GM10847 (cell line): ENCODE data around the gene RBFA.
A peak's percentile ranks its signal among the peaks of the same experiment; 100 is the strongest.

ENCODE experiments used
- POLR2A ChIP-seq: IDR thresholded peaks from 2 replicates; pipeline ENCODE4 v1.6.1; 2011; ENCODE audit not compliant: insufficient read length; ENCODE audit errors: extremely low read depth

The RBFA gene

GRCh38 chr18:80012714-80013113 is 21.5 kb upstream of the RBFA start:
- no peak for TF ChIP-seq POLR2A

- no peak for TF ChIP-seq POLR2A
Observed at GRCh38 chr18:80022613-80023012, 11.6 kb upstream of the RBFA start.

DNA sequence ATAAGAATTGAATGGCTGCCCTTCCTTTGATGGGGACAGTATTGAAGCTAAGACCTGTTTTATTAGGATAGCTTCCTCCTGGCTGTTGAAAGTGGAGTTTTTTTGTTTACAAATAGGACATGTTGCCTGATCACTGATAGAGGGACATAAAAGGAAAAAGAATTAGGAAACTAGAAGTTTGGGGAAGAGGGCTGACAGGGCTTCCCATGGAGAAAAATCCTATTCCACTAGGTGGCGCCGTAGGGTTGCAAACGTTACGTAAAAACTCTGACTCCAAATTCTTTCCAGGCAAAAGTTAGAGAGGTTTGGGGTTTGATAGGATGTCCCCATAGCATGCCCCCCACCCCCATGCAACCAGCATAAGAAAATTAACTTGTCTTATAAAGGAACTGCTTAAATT is 11.1 kb upstream of the RBFA start:
- TF ChIP-seq POLR2A = no peak

DNA sequence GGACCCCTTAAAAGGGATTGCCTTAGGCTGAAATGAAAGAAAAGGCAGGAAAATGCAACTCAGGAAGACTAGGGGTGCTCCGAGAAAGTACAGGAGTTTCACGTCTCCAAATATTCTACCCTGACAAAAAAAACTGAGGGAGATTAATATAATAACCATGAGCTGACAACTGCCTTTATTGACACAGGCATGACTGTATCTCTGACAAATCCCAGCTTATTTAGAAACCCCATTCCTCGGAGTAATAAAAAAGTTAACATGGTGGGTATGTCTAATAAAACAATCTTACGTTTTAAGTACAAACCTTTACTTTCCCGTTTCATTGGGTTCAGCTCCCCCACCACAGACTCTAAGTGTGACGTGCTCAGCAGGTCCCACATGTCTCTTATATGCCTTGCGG is 7.9 kb upstream of the RBFA start:
- TF ChIP-seq POLR2A = no peak

DNA sequence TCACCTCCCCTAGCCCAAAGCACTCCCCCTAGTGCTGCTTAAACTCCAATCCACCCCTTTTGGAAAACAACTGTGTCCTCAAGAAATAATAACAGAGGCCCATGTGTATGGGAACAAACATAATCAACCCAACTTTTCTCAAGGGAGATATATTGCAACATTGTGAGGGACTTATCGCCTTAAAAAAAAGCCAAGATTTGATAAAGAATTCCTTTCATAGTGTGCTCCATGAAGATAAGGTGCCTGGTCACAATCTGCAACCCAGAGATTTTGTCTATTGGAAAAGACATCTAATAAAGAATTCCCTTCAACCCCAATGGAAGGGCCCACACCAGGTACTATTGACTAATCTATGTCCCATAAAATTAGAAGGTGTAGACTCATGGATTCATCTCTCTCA is 4.5 kb upstream of the RBFA start:
- no peak for TF ChIP-seq POLR2A

GRCh38 chr18:80033181-80034067 is 810 bp upstream of the RBFA start:
- peak; percentile 12 for TF ChIP-seq POLR2A

DNA sequence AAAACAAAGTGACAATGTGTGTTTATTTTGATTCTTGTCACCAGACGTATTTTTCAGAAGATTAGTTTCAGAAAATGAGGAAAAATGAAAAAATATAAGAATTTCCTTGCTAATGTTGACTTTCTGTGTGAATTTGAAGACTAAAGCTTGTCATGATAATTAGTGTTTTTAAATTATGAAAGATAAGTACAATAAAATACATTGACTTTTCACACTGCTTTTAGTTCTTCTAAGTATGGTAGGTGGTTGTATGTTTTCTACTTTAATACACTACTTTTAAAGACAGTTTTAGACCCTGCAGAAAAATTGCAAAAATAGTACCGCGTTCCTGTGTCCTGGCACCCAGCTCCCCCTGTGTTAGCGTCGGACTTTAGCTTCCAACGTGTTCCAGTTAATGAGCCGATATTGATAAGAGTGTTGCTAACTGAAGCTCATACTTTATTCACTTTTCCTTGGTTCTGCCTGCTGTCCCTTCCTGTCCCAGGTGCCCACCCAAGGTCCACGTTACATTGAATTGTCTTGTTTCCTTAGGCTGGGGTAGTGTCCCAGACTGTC is 695 bp downstream of the RBFA start:
- no peak for TF ChIP-seq POLR2A

DNA sequence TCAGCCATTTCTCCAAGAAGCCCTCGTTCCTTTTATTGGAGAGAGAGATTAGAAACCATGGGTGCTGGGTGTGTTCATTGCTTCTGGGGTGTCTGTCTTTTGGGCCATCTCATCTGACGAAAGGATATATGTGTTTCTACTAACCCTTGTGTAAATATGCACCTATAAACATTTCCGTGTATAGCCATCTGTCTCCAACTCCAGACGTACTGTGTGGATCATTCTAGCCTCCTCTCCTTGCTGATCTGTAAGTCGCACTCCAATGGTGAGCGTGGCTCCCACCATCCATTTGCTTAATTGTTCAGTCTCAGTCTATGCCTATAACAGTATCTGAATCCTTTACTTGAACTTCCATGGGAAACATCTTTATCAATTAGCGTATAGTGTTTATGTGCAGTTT is 1.8 kb downstream of the RBFA start:
- TF ChIP-seq POLR2A = no peak

DNA sequence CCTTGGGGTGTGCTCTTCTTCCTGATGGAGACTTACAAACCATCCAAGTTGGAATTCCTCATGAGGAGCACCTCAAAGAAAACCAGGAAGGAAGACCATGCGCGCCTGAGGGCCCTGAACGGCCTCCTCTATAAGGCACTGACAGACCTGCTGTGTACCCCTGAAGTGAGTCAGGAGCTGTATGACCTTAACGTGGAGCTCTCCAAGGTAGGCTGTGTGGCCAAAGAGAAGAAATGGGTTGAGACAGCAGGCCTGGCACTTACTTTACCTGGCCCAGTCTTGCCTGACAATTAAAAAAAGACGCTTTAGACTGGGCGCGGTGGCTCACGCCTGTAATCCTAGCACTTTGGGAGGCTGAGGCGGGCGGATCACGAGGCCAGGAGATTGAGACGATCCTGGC is 3.1 kb downstream of the RBFA start:
- no peak for TF ChIP-seq POLR2A

- no peak for TF ChIP-seq POLR2A
Observed at GRCh38 chr18:80037869-80038630, 3.8 kb downstream of the RBFA start.

- TF ChIP-seq POLR2A = no peak
Observed at GRCh38 chr18:80040515-80040914, 6.3 kb downstream of the RBFA start.

DNA sequence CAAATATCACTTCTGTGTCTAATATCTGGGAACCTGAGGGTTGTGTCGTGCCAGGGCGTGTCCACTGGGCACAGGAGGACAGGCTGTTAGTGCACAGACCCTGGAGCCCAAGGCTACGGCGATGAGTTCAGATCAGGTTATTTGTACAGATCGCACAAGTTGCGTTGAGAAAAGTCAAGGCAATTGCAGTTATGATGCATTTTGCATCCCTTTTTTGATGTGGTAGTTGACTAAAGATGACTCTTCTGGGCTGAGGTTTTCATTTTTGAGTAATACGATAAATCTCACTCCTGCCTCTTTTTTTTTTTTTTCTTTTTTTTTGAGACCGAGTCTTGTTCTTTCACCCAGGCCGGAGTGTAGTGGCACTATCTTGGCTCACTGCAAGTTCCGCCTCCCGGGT is 7.2 kb downstream of the RBFA start:
- TF ChIP-seq POLR2A = no peak

- TF ChIP-seq POLR2A = no peak
Observed at GRCh38 chr18:80042785-80043184, 8.6 kb downstream of the RBFA start.

- no peak for TF ChIP-seq POLR2A
Observed at GRCh38 chr18:80044072-80044471, 9.8 kb downstream of the RBFA start.

DNA sequence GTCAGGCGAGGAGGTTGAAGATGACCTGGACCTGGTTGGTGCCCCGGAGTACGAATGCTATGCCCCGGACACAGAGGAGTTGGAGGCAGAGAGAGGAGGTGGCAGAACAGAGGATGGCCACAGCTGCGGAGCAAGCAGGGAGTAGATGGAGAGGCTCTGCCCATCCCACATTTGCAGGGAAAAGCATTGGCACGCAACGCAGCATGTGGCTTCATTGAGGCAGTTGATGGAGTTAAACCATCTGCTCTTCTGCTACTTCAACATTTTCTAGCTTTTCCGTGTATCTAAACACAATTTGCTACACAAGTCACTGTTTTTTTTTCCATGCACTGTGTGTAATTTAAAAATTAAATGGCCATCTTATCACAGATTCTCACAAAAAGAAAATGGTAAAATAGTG is 11.8 kb downstream of the RBFA start:
- no peak for TF ChIP-seq POLR2A

GRCh38 chr18:80046431-80046830 is 12.2 kb downstream of the RBFA start:
- no peak for TF ChIP-seq POLR2A
